Left hindlimb (tissue), 1 donor: ENCODE results near the gene NCBP1.
"Not testable (repeated sequence)": the region's sequence is repeated elsewhere in the genome, so short reads cannot be mapped to it uniquely, and the experiment has no call there.

Experiments
- DNase-seq: peaks from one replicate; pipeline ENCODE4 v3.0.0-alpha.2; 2018

NCBP1 gene

DNA sequence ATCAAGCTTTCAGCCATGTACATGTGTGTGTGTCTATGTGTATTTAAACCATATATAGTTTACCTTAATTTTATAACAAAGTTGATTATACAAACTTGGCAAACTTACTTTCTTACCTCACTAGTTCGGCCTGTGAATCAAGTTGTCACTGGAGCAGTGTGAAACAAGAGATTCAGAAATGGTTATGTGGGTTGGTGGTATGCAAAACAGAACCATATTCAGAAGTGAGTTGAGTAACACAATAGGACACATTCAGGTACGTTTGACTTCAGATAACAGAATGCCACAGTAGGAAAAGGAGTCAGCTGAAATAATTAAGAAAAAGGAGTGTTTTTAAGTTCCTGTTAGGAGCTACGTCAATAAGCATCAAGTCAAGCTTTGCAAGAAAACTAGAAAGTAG is 42.0 kb downstream of the NCBP1 start:
- DNase-seq = no peak

DNA sequence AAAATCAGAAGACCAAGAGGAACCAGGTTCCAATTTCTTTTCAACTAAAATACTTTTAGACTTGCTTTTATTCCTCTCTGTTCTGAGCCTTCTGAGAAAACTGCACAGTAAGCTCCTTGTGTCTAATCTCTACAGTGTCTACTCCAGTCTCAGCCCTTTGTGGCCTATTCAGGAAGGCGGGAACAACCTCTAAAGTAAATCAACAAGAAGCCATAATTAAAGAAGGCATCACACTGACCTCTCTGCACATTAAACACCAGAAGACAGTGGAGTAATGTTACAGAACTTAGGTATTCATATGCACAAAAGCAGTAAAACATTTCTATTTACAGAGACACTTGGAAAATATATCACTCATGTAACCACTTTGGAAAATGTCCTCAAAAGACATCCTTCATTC is 48.6 kb downstream of the NCBP1 start:
- DNase-seq = no peak

- DNase-seq = no peak
Measured at GRCh38 chr9:97688654-97689053, 55.0 kb downstream of the NCBP1 start.

DNA sequence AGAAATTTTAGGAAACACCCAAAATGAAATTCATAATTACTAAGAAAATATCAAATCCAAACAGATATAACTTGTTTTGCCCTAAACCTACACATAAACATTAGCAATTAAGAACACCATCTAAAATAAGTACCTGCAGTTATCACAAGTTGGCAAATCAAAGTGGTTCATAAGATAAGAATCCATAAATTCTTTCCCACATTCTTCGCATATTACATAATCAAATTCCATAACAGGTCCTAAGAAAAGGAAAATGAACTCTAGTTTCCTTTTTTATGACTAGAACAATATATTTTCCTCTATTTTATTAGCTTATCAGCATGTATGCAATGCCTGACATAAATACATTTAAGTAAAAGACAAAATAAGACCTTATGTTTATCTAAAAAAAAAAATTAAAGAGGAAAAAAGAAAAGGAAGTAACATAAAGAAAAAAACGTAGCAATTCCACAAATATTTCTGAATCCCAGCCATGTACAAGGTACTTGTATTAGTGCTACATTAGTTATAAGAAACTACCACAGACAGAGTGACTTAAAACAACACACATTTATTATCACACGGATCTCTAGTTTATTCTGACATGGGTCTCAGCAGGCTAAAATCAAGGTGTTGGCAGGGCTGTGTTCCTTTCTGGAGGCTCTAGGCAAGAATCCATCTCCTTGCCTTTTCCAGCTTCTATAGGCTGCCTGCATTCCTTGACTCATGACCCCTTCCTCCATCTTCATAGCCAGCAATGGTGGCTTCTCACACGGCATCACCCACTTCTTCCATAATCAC is 56.0 kb downstream of the NCBP1 start:
- no peak for DNase-seq

DNA sequence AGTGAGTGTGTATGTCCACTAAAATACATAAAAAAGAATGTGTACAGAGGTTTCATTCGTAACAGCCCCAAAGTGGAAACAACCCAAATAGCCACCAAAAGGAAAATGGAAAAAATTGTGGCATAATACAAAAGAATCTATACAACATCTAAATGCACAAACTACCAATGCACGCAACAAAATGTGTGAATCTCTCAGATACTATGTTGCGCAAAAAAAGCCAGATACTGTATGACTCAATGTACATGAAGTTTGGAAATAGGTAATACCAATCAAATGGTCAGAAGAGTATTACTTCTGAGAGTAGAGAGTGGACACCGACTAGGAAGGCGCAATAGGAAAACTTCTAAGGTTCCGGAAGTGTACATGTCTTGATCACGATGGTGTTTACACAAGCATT is 61.1 kb downstream of the NCBP1 start:
- DNase-seq = no peak

- no peak for DNase-seq
Measured at GRCh38 chr9:97695390-97695789, 61.8 kb downstream of the NCBP1 start.

DNA sequence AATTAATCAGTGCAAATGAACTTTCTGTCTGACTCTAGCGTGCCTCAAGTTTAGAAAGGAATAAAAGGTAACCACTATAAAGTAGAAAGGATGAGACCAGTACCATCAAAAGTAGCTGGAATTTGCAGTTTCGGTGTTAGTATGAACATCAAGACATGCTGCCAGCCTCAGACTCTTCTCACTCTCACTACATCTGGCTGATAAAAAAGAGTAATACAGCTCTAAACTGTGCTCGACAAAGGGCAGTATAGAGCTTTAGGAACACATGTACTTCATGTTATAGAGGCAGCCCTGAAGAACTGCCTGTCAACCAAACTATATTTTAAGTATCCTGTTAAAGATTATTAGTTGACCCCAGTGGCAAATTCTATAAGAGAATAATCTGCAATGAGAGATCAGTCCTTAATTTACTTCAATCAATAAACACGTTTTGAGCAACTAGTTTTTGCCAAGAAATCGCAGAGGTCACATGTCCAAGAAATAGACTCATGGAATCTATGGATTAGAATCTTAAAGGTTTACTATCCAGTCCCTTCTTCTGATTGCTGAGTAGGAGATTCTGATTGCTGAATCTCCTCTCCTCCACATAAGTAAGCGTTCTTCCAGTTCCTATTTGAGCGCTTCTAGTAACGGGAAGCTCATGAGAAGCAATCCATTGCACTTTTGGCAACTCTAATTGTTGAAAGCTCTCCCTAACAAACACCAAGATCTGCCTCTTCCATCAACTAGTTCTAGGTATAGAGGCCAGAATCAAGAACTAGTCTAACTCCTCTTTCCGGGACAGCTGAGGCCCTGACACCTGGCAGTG is 62.6 kb downstream of the NCBP1 start:
- no peak for DNase-seq

GRCh38 chr9:97696803-97697601 is 63.4 kb downstream of the NCBP1 start, which contains the start of gene XPA:
XPA (minus strand) TSS chr9:97697340; CDS start chr9:97697292, 48 bp downstream.
- peak; percentile 97 for DNase-seq

DNA sequence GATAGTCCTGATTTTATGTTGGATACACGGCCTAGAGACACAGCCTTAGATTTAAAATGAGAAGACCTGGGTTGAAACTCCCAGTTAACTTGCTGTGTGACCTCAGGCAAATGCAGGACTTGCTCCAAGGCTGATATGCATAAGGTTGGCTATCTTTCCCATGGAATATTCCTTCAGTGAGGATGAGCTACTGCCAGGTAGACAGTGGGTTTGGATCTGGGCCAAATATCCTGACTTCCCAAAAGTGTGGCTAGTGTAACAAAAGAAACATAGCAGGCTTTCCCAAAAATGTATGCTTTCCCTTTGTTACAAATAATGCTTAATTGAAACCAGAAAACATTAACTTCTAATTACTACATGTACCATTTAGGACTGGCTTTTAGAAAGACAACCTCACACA is 64.2 kb downstream of the NCBP1 start:
- no peak for DNase-seq

DNA sequence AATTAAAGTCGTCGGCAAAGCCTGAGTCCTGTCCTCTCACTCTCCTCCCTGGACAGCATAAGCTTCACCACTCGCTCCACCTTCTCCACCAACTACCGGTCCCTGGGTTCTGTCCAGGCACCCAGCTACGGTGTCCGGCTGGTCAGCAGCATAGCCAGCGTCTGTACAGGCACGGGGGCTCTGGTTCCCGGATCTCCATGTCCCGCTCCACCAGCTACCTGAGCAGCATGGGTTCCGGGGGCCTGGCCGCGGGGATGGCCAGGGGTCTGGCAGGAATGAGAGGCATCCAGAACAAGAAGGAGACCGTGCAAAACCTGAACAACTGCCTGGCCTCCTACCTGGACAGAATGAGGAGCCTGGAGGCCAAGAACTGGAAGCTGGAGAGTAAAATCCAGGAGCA is 65.2 kb downstream of the NCBP1 start:
- DNase-seq = no peak

GRCh38 chr9:97699281-97699680 is 65.7 kb downstream of the NCBP1 start:
- DNase-seq = not testable (repeated sequence)

- not testable (repeated sequence) for DNase-seq
Measured at GRCh38 chr9:97699824-97700223, 66.2 kb downstream of the NCBP1 start.

DNA sequence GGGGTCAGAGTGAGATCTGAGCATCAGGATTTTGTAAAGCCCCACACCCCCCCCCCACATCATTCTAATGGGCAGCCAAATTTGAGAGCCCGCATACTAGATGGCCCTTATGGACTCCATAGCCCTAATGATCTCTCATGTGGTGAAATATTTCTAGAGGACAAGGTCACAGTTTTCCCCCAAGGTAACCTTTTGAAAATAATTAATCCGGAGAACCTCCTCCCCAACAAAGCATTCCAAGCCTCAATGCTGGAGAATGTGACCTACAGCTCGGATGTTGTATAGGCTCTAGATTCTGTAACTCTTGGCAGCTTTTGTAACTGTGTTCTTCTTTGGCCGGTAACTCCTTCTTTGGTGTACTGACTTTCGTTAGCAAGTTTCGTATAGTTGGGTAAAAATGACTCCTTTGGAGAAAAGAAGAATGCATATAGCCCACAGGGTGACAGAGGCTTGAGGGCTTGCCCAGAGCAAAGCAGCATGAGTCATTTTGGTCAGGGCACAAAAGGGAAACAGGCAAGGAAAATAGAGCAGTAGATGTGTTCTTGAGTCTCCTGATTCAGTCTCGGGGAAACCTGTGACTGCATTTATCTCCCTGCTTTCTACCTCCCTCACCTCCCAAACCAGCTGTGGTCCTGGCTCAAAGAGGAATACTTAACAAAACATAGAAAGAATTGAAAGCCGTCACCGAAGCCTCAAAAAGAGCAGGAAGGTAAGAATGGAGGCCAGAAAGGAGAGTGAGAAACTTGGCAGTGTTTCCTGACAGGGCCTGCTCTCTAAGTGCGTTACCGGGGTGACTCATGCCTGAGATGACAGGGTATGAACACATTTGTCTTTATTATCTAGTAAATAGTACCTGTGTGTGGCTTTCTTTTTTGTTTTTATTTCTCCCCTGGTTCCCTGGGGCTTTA is 70.1 kb downstream of the NCBP1 start:
- DNase-seq = no peak

DNA sequence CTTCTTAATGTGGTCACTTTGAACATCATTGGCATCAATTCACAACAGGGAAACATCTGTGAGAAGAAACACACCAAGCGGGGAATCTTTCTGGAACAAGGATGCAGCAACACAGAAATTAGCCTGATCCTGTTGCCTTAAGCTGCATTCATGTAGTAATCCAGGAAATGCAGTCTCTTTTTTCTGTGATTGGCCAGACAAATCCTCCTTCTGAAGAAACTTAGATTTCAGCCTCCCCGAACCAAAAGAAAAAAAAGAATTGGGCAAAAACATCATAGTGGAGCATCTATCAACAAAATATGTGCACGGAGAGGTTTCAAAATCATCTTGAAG is 70.7 kb downstream of the NCBP1 start:
- DNase-seq = no peak

DNA sequence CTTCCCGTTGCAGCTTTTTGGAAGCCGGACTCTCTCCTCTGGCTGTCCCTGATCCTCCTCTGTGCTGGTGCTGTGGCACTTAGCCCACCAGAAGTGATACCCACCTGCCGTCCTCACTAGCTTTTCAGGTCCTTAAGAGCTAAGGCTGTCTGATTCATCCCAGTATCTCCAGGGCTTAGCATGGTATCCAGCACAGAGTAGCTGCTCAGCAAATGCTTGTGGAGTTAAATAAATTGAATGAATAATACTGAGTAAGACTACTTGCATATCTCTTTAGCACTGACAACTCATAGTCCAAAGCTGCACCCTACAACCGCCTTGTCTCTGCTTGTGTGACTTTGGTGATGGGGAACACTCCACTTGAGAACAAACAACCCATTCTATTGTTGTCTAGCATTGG is 71.2 kb downstream of the NCBP1 start:
- no peak for DNase-seq

DNA sequence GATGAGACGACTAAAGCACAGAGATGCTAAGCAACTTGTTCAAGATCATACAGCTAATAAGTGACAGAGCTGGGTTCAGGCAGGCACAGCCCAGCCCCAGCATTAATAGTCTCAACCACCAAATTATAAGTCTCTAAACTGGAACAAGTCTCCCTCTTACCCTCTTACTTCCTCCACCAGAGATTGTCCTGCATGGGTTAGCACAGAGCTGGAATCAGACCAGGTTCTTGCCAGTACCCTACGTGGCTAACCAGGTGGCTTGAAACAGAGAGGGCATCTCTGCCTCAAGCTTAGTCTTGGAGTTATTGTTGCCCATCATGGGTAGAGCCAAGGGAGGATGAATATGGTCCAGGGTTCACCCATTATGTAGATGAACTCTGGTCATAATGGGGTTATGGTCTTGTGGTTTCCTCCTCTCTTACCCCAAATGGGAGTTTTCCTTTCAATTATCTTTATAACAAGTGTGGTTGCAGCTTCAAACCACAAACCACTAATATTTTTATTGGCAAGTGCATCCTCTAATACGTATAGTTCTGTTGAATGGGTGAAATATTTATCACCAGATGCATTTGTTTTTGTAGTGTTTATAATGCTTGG is 71.8 kb downstream of the NCBP1 start:
- no peak for DNase-seq

- DNase-seq = no peak
Measured at GRCh38 chr9:97706246-97706645, 72.6 kb downstream of the NCBP1 start.

DNA sequence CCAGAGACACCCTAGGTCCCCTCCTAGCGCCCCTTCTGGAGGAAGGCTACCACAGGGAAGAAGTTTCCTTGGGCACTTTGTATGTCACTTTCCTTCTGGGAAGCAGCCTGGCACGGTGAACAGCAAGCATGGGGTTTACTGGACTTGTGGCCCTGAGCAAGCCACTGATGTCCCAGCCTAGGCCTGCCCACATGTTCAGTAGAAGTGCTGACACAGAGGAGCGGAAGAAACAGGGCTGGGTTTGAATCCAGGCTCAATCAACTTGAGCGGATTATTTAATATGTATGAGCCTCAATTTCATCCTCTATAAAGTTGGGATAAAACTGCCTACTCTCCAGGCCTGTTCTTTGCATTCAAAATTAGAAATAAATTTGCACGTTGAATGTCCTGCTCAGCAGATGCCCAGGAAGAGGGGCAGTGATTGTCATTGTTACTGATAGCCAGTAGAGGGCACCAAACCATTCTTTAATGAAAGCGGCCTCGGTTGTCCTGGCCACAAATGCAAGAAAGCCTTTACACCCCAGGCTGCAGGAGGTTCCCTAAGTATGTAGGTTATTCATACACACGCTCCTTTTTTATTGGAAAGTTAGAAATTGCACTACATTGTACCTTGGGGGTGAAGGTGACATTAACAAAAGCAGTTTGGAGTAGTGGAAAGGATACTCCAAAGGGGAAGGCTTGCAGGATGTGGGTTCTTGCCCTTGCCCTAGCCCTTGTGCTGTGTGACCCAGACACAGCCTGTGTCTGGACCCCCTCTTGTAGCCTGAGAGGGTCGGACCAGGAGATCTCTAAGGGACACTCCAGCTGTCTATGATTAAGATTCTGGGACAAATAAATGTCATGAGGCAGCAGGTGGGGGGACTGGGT is 77.0 kb downstream of the NCBP1 start:
- no peak for DNase-seq

DNA sequence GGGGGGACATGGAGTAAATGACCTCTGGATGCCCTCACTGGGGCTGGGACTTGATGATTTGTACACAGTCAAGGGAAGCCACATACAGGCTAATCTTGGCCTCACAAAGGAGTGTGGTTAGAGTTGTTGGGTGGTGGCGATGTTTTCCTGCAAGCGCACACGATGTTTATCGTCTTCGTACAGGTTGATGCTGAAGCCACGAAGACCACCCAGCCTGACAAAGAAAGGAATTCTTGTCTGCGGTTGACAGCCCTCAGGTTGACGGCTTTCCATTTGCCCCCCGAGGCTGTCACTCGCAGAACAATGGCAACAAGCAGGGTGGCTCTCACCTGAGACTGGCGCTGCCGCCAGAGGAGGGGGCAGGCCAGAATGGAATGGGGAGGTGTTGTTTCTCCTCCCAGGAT is 77.6 kb downstream of the NCBP1 start:
- no peak for DNase-seq

GRCh38 chr9:97714435-97714834 is 80.8 kb downstream of the NCBP1 start:
- no peak for DNase-seq

GRCh38 chr9:97717866-97718265 is 84.2 kb downstream of the NCBP1 start:
- no peak for DNase-seq
